GM21619 (cell line): ENCODE data around the gene LCA5.
"Not testable (repeated sequence)": the region's sequence is repeated elsewhere in the genome, so short reads cannot be mapped to it uniquely, and the experiment has no call there.

Experiments used
- ATAC-seq: cut with Tn5 transposase; IDR thresholded peaks from one replicate; pipeline ENCODE4 v1.9.1; 2021; ENCODE audit not compliant: unreplicated experiment

Gene LCA5

GRCh38 chr6:79538106-79538971 lies 1.1 kb upstream of the LCA5 start:
- no peak for ATAC-seq

- no peak for ATAC-seq
Observed at GRCh38 chr6:79536585-79536953, 661 bp downstream of the LCA5 start.

- not testable (repeated sequence) for ATAC-seq
Observed at GRCh38 chr6:79529567-79529966, 7.7 kb downstream of the LCA5 start.

DNA sequence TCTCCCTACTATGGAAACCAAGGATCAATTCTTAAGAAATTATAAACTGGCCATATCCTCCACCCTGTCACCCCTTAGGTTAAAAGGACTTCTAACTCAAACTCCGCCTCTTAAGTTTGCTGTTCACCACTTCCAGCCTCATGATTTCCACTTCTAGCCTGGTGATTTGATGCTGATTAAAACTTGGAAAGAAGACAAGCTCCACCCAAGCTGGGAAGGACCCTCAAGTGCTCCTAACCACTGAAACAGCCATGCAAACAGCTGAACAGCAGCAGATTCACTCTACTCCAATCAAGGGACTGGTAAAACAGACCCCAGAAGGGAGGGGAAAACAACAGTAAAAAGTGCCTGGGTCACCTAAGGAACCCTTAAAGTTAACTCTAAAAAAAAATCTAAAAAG lies 10.3 kb downstream of the LCA5 start:
- no peak for ATAC-seq

DNA sequence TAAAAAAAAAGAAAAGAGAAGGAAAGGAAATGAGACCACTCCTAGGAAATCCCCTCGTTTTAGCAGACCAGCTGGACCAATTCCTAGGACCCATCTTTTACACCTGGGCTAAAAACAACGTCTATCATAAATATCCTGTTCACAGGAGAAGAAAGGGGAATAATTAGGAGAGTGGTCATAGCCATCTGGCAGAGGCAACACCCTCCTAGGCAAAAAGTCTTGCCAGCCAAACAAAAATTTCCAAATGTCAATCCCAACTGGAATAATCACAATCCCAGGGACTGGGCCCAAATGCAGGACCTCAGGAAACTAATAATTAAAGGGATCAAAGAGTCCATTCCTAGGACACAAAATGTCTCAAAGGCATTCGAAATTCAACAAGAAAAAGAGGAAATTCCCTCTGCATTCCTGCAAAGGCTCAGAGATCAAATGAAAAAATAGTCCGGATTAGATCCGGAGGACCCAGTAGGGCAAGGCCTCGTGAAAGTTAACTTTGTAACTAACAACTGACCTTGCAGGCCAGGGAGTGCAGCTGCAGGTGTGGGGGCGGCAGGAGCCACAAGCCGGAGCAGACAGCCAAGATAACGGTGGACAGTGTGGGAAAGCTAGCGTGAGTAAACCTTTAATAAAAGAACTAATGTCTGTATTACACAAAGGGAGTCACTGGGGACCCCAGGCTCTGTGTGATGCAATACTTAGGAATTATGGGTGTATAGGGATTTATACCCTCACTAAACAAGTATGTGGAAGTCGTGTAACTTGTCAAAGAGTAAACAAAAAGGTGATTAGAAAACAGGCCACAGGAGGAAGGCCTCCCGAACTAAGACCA lies 11.7 kb downstream of the LCA5 start:
- no peak for ATAC-seq

DNA sequence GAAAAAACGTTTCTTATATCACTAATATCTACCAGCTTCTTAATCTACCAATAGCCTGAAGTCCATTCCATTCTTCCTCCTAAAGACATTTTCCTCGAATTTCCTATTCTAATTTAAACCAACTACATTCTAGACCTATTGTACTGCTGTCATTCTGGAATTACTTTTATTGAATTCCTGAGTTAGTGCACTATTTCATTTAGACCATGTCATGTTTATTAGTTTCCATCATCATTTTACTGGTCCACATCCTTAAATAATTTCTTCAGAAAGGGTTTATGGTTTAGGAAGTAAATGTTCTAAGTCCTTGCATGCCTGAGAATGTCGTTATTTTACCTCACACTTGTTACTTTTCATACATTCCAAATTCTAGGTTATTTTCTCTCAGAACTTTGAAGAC lies 13.2 kb downstream of the LCA5 start:
- no peak for ATAC-seq

GRCh38 chr6:79522609-79523008 lies 14.6 kb downstream of the LCA5 start:
- no peak for ATAC-seq

DNA sequence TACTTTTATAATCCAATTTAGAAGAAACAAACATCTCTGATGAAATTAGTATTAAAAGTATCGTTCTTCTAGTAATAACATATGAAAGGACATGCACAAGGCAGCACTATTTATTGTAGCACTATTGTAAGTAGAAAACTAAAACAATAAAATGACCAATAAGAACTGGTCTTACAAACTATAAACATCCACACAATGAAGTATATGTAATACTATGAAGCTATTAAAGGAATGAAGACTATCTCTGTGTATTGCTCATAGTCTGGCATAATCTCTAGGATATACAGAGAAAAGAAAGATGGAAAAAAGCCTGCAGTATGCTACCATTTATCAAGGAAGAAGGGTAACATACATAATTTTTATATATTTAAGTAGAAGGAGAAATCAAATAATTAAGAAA lies 16.7 kb downstream of the LCA5 start:
- no peak for ATAC-seq

DNA sequence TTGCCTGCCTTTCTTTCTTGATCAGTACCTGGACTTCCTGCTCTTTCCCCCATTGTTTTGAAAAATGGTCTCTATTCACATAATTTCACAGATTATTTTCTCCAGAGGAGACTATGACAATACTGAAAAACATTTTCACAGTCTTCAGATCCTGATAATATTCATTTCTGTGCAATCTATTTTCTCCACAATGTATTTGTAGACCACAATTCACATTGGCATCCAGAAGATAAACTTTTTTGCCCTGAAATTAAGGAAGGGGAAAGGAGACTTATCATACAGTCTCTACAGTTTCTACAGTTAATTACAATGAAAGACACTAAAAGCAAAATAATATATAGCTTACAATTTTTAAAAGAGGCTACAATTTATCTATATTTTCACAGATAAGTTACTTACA lies 18.4 kb downstream of the LCA5 start:
- ATAC-seq, result no peak

- no peak for ATAC-seq
Observed at GRCh38 chr6:79515436-79515835, 21.8 kb downstream of the LCA5 start.

- no peak for ATAC-seq
Observed at GRCh38 chr6:79513111-79513510, 24.1 kb downstream of the LCA5 start.

GRCh38 chr6:79512014-79512413 lies 25.2 kb downstream of the LCA5 start:
- no peak for ATAC-seq

DNA sequence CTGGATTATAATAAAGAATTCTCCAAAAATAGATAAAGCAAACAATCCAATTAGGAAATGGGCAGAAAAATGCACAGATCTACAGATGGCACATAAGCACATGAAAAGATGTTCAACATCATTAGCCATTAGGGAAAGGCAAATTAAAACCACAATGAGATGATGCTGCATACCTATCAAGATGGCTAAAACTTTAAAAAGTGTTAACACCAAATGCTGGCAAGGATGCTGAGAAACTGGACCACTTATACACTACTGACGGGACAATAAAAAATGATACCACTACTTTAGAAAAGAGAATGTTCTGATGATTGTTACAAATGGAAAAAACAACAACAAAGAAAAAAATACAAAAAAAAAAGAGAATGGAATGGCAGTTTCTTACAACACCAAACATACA lies 26.5 kb downstream of the LCA5 start:
- ATAC-seq, result no peak

DNA sequence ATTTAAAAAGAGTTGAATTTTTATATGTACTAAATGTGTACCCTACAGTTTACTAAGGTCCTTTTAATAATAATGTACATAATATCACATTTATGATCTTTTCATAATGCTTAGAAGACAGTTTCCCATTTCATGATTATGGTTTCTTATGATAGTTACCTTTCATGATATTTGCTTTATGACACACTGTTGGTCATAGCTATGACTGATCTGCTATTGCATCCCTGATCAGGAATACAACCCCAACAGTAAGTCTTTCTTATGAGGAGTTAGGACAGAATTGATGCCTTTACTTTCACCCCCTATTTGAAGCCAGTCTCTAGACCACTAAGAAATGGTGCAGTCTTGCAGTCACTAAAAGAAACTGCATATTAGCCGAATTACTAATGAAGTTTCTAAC lies 31.0 kb downstream of the LCA5 start:
- no peak for ATAC-seq

GRCh38 chr6:79504372-79504771 lies 32.9 kb downstream of the LCA5 start:
- no peak for ATAC-seq

DNA sequence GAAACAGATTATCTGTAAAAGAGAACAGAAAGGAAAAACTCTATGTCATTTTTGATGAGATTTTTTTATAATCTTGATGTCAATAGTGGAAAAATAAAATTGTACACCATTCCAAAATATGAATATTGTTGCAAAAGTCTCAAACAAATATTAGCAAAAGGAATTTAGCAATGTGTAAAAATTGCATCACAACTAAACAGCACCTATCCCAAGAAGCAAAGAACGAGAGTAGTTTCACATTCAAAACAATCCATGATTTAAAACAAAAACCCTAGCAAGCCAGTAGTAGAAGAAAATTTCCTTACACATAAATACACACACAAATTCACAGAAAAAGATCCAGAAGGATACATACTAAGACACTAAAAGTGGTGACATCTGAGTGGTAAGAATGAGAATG lies 38.4 kb downstream of the LCA5 start:
- ATAC-seq, result no peak

DNA sequence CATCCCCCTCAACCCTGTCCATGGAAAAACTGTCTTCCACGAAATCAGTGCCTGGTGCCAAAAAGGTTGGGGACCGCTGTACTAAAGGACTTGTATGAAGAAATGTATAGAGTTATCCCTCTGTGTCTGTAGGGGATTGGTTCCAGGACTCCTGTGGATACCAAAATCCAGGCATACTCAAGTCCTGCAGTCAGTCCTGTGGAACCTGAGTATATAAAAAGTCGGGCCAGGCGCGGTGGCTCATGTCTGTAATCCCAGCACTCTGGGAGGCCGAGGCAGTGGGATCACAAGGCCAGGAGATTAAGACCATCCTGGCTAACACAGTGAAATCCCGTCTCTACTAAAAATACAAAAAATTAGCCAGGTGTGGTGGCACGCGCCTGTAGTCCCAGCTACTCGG lies 42.0 kb downstream of the LCA5 start:
- ATAC-seq, result no peak

DNA sequence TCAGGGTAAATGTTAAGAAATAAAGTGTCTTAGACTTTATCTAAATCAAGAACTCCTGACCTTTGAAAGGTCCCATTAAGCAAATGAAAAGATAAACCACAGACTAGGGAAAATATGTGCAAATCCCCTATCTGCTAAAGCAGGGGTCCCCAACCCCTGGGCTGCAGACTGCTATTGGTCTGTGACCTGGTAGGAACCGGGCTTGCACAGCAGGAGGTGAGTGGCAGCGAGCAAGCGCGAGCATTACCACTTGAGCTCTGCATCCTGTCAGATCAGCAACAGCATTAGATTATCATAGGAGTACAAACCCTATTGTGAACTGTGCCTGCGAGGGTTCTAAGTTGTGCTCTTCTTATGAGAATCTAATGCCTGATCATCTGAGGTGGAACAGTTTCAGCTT lies 42.4 kb downstream of the LCA5 start:
- no peak for ATAC-seq

GRCh38 chr6:79470728-79471127 lies 66.5 kb downstream of the LCA5 start:
- ATAC-seq, result no peak

DNA sequence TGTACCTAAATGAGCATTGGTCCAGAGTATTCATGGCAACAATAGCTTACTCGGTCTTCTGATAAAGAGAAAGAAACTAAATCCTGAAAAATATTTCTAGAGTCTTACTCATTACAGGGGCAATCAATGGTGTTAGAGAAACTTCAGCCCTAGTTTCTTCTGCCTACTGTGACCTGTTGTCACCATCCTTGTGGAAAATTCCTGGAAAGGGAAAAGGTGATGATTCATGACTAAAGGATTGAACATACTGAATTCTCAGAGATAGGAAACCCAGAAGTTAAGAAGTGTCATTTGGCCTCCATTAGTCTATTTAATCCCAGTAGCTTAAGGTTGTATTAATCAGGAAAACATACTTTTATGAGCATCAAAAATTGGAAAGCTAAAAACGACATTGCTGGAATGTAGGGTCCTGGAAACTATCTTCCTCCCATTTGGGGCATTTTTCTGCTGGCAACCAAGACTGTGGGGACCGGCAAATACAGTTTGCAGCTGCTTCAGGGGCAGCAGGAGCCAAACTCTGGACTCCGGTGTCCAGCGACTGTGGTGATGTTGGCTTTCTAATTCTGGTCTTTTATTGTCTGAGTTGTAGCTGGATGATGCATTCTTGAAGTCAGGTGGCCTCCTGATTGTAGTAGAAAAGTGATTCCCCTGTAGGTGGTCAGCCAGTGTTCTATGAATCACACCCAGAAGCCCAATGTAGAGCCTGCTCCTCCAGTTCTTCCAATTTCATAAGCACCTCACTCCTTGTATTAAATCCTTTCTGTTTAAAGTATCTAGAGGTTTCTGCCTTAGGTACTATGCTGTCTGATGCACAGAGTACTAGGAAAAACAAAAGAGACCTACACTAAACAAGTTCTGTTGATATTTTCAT lies 67.6 kb downstream of the LCA5 start:
- no peak for ATAC-seq

- ATAC-seq, result no peak
Observed at GRCh38 chr6:79468587-79468986, 68.6 kb downstream of the LCA5 start.
